Sigmoid colon (tissue), 4 donors: ENCODE measurements around the gene PDRG1.
"Not testable (repeated sequence)": the region's sequence is repeated elsewhere in the genome, so short reads cannot be mapped to it uniquely, and the experiment has no call there.

Experiments used
- CTCF ChIP-seq, 4 experiments: fragments of 450-650 bp in 3 of 4; fragments of 200-600 bp in 1 of 4; IDR thresholded peaks; one replicate each; pipeline ENCODE4 v1.5.1; 2016 to 2019; ENCODE audit warnings: antibody characterized with exemption in 4 of 4, mild to moderate bottlenecking in 3 of 4, moderate library complexity in 2 of 4
- EP300 ChIP-seq, 4 donors: sonication (generic); formaldehyde crosslinking; IDR thresholded peaks; one replicate each; pipeline ENCODE4 v1.6.1; 2017; ENCODE audit warnings: antibody characterized with exemption in 4 of 4
- POLR2A ChIP-seq, 2 donors: fragments of 450-650 bp; IDR thresholded peaks; one replicate each; pipeline ENCODE4 v1.6.1; 2016; ENCODE audit warnings: antibody characterized with exemption in 2 of 2, mild to moderate bottlenecking in 2 of 2, moderate library complexity in 2 of 2
- POLR2AphosphoS5 ChIP-seq, 4 donors: sonication (generic); formaldehyde crosslinking; IDR thresholded peaks; one replicate each; pipeline ENCODE4 v1.6.1; 2017; ENCODE audit warnings: antibody characterized with exemption in 4 of 4

- not testable (repeated sequence) for TF ChIP-seq CTCF, EP300, POLR2A, POLR2AphosphoS5 (IDR thresholded peaks at IDR 0.05)
Measured at GRCh38 chr20:31929631-31930030, 22.2 kb downstream of the PDRG1 start.
